ENCODE results near the gene CIITA.
A peak's percentile ranks its signal among the peaks of the same experiment; 100 is the strongest.

- peak; percentile 98 for TF ChIP-seq CTCF (IDR thresholded peaks at IDR 0.05; ENCODE audit: insufficient read depth, low read length)
- no peak for TF ChIP-seq GABPA (IDR thresholded peaks at IDR 0.05; ENCODE audit: low read depth)
- TF ChIP-seq POLR2AphosphoS5 (IDR thresholded peaks at IDR 0.05; ENCODE audit: low read depth): no peak
Measured at GRCh38 chr16:10964039-10964890, 87.3 kb downstream of the CIITA start.
